H1 (cell line): ENCODE measurements around the gene ARHGEF39. TPM values are rescaled to one million over a fixed set of nuclear protein-coding genes. Genes with fewer than 3 reads are reported as not detected.

Source experiments
- CBX5 ChIP-seq: fragments of 300-800, 300-1000 bp; sonication (generic); IDR thresholded peaks from 2 replicates; pipeline ENCODE4 v1.7.1; 2016; ENCODE audit warnings: antibody characterized with exemption, low read length, low read depth
- CHD1 ChIP-seq: IDR thresholded peaks from 2 replicates; pipeline ENCODE4 v1.6.1; 2012; ENCODE audit warnings: low read depth, low read length, improper control_type of control experiment
- GABPA ChIP-seq: IDR thresholded peaks from 2 replicates; pipeline ENCODE4 v1.6.1; 2011; ENCODE audit warnings: mild to moderate bottlenecking, low read length, moderate library complexity, borderline replicate concordance; ENCODE audit not compliant: insufficient read depth
- GTF2F1 ChIP-seq: IDR thresholded peaks from 2 replicates; pipeline ENCODE4 v1.6.1; 2012; ENCODE audit warnings: low read depth, low read length, improper control_type of control experiment, borderline replicate concordance
- HDAC2 ChIP-seq, 2 experiments: fragments of 300-600 bp in 1 of 2; sonication (generic) in 1 of 2; IDR thresholded peaks; 2 replicates each; pipeline ENCODE4 v1.6.1; 2011 to 2012; ENCODE audit warnings: low read depth in 2 of 2, low read length in 2 of 2, mild to moderate bottlenecking in 2 of 2, moderate library complexity in 2 of 2, borderline replicate concordance in 1 of 2, inconsistent platforms in 1 of 2
- NRF1 ChIP-seq: IDR thresholded peaks from 2 replicates; pipeline ENCODE4 v1.6.1; 2011; ENCODE audit warnings: mild to moderate bottlenecking, low read depth, low read length, improper control_type of control experiment
- PHF8 ChIP-seq: fragments of 200-600 bp; sonication (generic); conservative IDR thresholded peaks from 2 replicates; pipeline ENCODE4 v1.7.1; 2012; ENCODE audit warnings: low read depth, mild to moderate bottlenecking, inconsistent platforms, low read length, moderate library complexity
- POLR2A ChIP-seq, 2 experiments: IDR thresholded peaks; 1 replicate in 1 of 2; 2 replicates in 1 of 2; pipeline ENCODE4 v1.6.1; 2011; ENCODE audit warnings: low read depth in 2 of 2, low read length in 2 of 2, mild to moderate bottlenecking in 2 of 2; ENCODE audit errors: control extremely low read depth in 1 of 2
- POLR2AphosphoS5 ChIP-seq: IDR thresholded peaks from 2 replicates; pipeline ENCODE4 v1.6.1; 2011; ENCODE audit warnings: low read depth, low read length
- RNF2 ChIP-seq: fragments of 200-900, 300-1000 bp; sonication (generic); IDR thresholded peaks from 2 replicates; pipeline ENCODE4 v1.7.1; 2016; ENCODE audit warnings: borderline replicate concordance, low read depth, mild to moderate bottlenecking, antibody characterized with exemption, low read length; ENCODE audit not compliant: poor library complexity, severe bottlenecking; ENCODE audit errors: missing control alignments
- SIN3A ChIP-seq, 2 experiments: IDR thresholded peaks in 1 of 2; conservative IDR thresholded peaks in 1 of 2; 2 replicates each; pipeline ENCODE4 v1.6.1; 2011 to 2012; ENCODE audit warnings: low read length in 2 of 2, improper control_type of control experiment in 1 of 2, low read depth in 1 of 2, mild to moderate bottlenecking in 1 of 2
- SIX5 ChIP-seq: IDR thresholded peaks from 2 replicates; pipeline ENCODE4 v1.6.1; 2011; ENCODE audit warnings: mild to moderate bottlenecking, low read depth, low read length
- SP1 ChIP-seq: IDR thresholded peaks from 2 replicates; pipeline ENCODE4 v1.6.1; 2011; ENCODE audit warnings: low read depth, low read length
- SP2 ChIP-seq: IDR thresholded peaks from 2 replicates; pipeline ENCODE4 v1.6.1; 2012; ENCODE audit warnings: mild to moderate bottlenecking, low read length, inconsistent platforms
- TAF1 ChIP-seq: IDR thresholded peaks from 2 replicates; pipeline ENCODE4 v1.6.1; 2011; ENCODE audit warnings: mild to moderate bottlenecking, low read depth, low read length
- TAF7 ChIP-seq: optimal IDR thresholded peaks from 2 replicates; pipeline ENCODE3; 2011; ENCODE audit warnings: low read depth, mild to moderate bottlenecking, inconsistent platforms, low read length, moderate library complexity, borderline replicate concordance
- TCF12 ChIP-seq: IDR thresholded peaks from 2 replicates; pipeline ENCODE4 v1.6.1; 2011; ENCODE audit warnings: low read depth, mild to moderate bottlenecking, low read length
- YY1 ChIP-seq: IDR thresholded peaks from 2 replicates; pipeline ENCODE4 v1.6.1; 2011; ENCODE audit warnings: low read depth, mild to moderate bottlenecking, low read length
- ZNF274 ChIP-seq: IDR thresholded peaks from 2 replicates; pipeline ENCODE4 v1.7.0; 2012; ENCODE audit warnings: low read length, borderline replicate concordance; ENCODE audit errors: extremely low read depth
- polyA plus RNA-seq, 7 experiments: library from polyadenylated mRNA; depleted of rRNA in 3 of 7; stranded (reverse) in 5 of 7; unstranded in 2 of 7; fragments of >200 nt in 5 of 7; fragments of 200-250 nt in 2 of 7; gene quantifications; 1 replicate in 5 of 7; 2 replicates in 1 of 7; 4 replicates in 1 of 7; pipeline versions ENCODE4 v1.2.1 to v1.2.3, GENCODE V29; 2011 to 2013; ENCODE audit warnings: missing spikeins in 2 of 7, mixed read lengths in 2 of 7
- total RNA-seq: library from RNA; stranded (reverse); fragmentation: NEBNext Ultra II Directional; extraction: Animal tissue kit (Norgen Biotek cat#: 25700); gene quantifications from 2 replicates; pipeline ENCODE4 v1.2.1, GENCODE V29; 2021
- TF ChIP-seq, protein P1 (sequence below): IDR thresholded peaks from 2 replicates; pipeline ENCODE4 v1.6.1; 2011; ENCODE audit warnings: low read depth, mild to moderate bottlenecking, low read length; ENCODE audit not compliant: insufficient read depth
- TF ChIP-seq, protein P2 (sequence below): IDR thresholded peaks from 2 replicates; pipeline ENCODE4 v1.6.1; 2012; ENCODE audit warnings: inconsistent platforms
- TF ChIP-seq, protein P3 (sequence below): IDR thresholded peaks from 2 replicates; pipeline ENCODE4 v1.6.1; 2012; ENCODE audit warnings: inconsistent platforms

Gene ARHGEF39
- total and polyA plus RNA-seq, 2 of the 8 experiments (the other 6 are each of a cell fraction or from before 2014, with no cell fraction given): 18.6 to 18.7 TPM

DNA sequence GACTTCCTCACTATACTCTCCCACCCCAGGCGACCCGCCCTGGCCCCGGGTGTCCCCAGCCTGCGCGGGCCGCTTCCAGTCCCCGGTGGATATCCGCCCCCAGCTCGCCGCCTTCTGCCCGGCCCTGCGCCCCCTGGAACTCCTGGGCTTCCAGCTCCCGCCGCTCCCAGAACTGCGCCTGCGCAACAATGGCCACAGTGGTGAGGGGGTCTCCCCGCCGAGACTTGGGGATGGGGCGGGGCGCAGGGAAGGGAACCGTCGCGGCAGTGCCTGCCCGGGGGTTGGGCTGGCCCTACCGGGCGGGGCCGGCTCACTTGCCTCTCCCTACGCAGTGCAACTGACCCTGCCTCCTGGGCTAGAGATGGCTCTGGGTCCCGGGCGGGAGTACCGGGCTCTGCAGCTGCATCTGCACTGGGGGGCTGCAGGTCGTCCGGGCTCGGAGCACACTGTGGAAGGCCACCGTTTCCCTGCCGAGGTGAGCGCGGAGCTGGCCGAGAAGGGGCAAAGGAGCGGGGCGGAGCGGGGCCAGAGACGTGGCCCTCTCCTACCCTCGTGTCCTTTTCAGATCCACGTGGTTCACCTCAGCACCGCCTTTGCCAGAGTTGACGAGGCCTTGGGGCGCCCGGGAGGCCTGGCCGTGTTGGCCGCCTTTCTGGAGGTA, 10.9 kb upstream of the ARHGEF39 start (continued):
- TF ChIP-seq SP2 (no peak), NRF1 (peak; percentile 54), HDAC2 (IDR thresholded peaks at IDR 0.05; ENCODE audit: borderline replicate concordance in 1 of 2, low read depth in 2 of 2, low read length in 2 of 2) (0 out of 4 replicates have a peak, but pooled peaks of 1 of the 2 experiments have one; percentile 42), RNF2 (peak; percentile 52), TAF7 (peak; percentile 50), POLR2A (IDR thresholded peaks at IDR 0.05; ENCODE audit: control extremely low read depth in 1 of 2, low read depth in 2 of 2, low read length in 2 of 2) (peak; percentile 43 to 55; a peak in 2 of 3 replicates), CBX5 (no peak), TAF1 (peak; percentile 70), POLR2AphosphoS5 (peak; percentile 33; the same call in 1 of the 2 replicates), YY1 (peak; percentile 71; the same call in 1 of the 2 replicates), SP1 (no peak), TCF12 (no peak), ZNF274 (no peak), GABPA (no peak), CHD1 (no peak), GTF2F1 (no peak), PHF8 (peak; percentile 43; the same call in 1 of the 2 replicates), SIN3A (conservative IDR thresholded peaks at IDR 0.05 in 1 of 2, IDR thresholded peaks at IDR 0.05 in 1 of 2; ENCODE audit: low read depth in 1 of 2, low read length in 2 of 2) (0 out of 4 replicates have a peak, but pooled peaks of 1 of the 2 experiments have one; percentile 8), SIX5 (no peak)
- TF ChIP-seq, protein P1, sequence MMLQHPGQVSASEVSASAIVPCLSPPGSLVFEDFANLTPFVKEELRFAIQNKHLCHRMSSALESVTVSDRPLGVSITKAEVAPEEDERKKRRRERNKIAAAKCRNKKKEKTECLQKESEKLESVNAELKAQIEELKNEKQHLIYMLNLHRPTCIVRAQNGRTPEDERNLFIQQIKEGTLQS: no peak
- TF ChIP-seq, protein P2, sequence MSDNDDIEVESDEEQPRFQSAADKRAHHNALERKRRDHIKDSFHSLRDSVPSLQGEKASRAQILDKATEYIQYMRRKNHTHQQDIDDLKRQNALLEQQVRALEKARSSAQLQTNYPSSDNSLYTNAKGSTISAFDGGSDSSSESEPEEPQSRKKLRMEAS: peak; percentile 98
- TF ChIP-seq, protein P3, sequence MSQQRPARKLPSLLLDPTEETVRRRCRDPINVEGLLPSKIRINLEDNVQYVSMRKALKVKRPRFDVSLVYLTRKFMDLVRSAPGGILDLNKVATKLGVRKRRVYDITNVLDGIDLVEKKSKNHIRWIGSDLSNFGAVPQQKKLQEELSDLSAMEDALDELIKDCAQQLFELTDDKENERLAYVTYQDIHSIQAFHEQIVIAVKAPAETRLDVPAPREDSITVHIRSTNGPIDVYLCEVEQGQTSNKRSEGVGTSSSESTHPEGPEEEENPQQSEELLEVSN: peak; percentile 98
